HG03095 (cell line): ENCODE results near the gene ROR1.
"Not testable (repeated sequence)": the region's sequence is repeated elsewhere in the genome, so short reads cannot be mapped to it uniquely, and the experiment has no call there.

Experiments used
- ATAC-seq: cut with Tn5 transposase; IDR thresholded peaks from one replicate; pipeline ENCODE4 v1.9.1; 2021; ENCODE audit warnings: moderate library complexity; ENCODE audit not compliant: unreplicated experiment

The ROR1 gene

DNA sequence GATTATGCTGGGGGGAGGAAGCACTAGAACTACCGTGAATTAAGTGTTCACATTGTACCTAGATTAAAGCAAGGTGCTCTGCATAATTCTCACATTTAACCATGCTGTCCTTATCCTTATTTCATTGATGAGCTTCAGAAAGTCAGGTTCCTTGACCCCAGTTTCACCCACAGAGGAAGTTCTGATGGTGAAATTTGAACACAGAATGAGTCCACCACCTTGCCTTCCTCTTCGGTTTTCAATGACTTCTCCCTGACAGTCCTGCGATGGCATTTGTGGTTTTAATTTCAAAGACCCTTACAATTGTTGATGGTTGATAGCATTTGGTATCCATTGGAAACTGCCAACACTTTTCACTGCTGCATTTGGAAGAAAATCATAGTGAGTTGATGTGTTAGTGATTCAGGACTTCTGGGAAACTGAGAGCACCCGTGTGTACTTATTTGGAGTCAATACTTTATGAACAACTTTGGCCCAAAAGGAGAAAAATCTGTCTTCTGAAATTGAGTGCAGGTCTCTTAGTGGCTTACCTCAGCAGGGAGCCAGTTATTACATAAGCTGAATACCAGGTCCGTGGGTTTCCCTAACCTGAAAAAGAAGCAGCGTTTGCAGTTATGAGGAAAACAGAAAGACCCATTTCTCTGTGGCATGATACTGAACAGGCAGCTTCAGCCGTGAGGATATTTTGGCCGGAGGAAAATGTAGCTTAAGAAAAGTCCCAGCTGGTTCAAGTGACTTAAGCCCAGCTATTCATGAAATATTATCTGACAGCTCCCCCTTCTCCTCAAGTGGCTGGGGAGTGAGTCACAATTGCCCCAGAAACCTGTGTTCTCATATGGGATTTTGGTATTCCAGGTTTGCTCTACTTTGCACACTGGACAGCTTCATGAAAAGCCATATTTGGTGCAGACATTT lies 47.5 kb downstream of the ROR1 start:
- ATAC-seq: no peak

DNA sequence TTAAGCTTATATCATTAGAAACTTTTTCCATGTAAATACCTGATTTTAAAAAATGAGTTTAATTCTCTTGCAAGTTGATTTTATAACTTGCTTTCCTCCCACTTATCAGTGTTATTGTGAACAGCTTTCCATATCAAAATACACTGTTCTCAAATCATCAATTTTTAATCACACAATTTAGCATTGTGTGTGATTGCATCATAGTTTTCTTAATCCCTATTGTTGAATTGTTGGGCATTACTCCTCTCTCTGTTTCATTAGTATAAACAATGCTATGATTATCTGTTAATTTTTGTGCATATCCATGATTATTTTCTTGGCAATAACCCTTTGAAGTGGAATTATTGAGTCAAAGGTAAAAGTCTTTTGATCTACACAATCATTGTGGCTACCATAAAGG lies 48.7 kb downstream of the ROR1 start:
- ATAC-seq: no peak

DNA sequence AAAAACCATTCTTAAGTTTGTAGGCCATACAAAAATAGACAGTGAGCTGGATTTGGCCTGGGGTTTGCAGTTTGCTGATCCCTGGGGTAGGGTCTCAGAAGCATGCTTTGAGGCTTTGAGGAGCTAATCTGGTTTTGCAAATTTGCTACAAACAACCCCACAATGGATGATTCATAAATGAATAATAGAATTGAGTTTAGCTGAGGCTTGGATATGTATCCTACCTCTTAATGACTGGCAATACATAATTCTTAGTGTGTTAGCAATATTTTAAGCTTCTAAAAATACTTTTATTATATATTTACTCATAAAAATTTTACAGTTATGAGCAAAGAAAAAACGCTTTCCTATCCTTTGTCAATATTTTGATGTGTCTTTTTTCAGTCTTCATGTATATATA lies 50.6 kb downstream of the ROR1 start:
- no peak for ATAC-seq

- ATAC-seq: no peak
These were observed 51.3 kb downstream of the ROR1 start for GRCh38 chr1:63825111-63825510.

- ATAC-seq: not testable (repeated sequence)
These were observed 52.5 kb downstream of the ROR1 start for GRCh38 chr1:63826246-63826861.

GRCh38 chr1:63827411-63828321 lies 53.8 kb downstream of the ROR1 start:
- ATAC-seq: no peak

- peak; percentile 77 for ATAC-seq
These were observed 54.7 kb downstream of the ROR1 start for GRCh38 chr1:63828322-63829044.

DNA sequence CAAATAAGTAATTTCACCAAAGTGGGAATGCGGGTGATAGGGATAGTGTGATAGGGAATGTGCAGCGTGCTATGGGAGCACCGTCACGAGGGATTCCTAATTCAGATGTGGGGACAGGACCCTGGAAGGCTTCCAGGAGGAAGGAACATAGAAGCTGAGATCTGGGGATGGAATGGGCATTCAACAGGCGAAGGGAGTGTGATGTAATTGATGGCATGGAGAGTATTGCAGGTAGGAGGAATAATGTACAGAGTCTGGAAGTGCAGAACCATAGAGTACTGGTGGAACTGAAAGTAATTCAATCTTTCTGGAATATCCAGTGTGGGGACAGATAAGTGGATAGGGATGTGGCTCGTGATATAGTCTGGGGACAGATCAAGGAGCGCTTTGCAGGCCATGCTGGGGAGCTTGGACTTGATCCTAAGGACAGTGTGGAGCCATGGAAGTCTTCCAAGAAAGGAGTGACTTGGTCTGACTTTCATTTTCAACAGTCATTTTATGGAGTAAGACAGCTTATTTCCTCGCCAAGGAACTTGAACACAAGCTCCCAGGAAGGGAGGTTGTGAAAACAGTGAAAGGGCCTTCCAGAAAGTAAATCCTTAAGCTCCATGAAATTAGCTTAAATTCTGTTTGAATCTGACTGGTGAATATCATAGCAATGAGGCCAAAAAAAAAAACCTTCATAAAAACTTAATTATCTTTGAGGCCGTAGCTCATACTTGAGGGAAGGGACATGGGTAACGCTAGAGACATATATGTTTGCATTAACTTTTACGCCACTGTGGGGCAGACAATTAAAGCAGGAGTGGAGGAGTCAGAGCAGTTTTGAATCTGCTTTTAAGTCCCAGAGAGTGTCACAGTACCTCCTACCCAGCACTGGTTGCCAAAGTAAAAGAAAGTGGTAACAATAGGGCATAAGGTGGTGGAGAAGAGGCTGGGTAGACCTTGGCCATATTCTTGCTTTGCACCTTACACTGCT lies 55.8 kb downstream of the ROR1 start:
- no peak for ATAC-seq

GRCh38 chr1:63831409-63831808 lies 57.6 kb downstream of the ROR1 start:
- ATAC-seq: no peak

DNA sequence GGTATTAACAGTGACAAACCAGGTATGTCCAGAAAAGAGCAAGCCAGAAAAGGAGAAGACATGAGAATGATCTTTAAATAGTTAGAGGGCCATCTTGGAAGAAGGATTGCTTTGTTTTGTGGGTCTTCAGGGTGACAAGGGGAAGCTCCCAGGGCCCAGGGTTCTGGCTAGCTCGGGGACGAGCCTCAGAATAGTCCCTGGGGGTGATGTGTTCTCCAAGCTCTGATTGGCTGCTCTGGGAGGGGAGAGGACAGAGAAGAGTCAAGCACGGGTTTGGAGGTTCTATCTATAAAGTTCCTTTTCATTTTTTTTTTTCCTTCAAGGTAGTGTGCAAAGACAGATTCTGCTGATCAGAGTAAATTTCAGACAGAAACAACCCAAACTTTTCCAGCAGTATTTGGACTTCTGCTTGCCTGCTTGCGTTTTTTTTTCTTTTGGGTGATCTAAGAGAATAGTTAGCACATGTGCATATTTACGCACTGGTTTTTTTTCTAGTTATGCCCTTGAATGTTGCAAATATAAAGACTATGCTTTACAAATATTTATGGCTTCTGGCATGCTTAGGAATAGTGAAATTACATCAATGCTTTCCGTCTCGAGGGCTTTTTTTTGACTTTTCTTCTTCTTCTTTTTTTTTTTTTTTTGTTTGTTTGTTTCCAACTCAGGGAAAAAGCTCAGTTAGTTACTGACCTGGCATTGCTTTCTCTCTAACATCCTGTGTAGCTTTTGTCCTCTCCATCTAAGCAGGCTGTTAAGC lies 59.7 kb downstream of the ROR1 start:
- no peak for ATAC-seq

DNA sequence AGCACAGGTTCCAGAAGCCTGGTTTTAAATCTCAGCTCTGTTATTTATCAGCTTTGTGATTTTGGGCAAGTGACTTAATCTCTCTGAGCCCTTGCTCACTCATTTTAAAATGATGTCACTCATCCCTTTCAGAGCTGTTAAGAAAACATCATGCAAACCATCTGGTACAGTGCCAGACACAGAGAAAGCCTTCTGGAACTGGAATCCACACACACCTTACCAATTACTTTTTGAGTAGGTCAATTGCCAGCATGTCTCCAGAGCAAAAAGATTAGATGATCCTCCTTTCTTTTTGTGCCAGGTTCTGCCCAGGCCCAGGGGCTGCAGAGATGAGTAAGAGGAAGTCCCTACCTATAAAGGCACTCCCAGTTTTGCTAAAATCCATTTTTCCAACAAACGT lies 61.3 kb downstream of the ROR1 start:
- no peak for ATAC-seq

- no peak for ATAC-seq
These were observed 62.6 kb downstream of the ROR1 start for GRCh38 chr1:63836374-63836773.

DNA sequence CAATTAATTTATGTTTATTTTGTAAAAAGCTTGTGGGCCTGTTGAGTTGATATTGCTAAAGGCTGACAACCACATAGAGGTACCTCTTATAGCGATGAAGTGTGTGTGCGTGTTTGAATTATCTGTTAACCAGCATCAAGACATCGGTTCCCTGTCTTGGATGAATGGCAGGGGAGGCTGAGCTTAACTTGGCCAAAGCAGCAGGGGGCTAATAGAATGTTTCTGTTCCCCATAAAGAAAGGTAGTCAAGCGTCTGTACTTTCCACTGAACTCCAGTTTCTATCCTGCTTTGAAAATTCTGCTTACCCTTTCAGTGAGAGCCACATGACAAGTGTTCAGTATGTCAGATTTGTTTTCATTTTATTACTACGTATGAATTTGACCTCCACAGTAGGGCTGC lies 63.0 kb downstream of the ROR1 start:
- ATAC-seq: no peak

DNA sequence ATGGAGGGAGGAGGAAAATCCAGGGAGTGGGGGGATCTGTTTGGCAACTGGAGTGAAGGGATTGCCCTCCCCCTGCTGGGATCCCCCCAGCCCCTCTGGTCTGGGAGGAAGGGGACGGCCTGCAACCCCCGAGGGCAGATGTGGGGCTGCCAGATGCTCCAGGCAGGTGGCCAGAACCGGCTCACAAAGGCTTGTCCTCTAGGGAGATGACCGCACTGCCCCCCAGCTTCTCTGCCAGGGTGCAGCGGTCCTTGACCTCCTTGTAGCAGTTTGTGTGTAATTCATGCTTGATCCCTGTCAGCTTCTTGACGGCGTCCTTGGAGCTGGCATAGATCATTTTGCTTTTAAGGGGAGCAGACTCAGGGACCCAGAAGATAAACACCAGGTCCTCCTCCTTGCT lies 69.2 kb downstream of the ROR1 start:
- no peak for ATAC-seq

- no peak for ATAC-seq
These were observed 70.1 kb downstream of the ROR1 start for GRCh38 chr1:63843884-63844283.

DNA sequence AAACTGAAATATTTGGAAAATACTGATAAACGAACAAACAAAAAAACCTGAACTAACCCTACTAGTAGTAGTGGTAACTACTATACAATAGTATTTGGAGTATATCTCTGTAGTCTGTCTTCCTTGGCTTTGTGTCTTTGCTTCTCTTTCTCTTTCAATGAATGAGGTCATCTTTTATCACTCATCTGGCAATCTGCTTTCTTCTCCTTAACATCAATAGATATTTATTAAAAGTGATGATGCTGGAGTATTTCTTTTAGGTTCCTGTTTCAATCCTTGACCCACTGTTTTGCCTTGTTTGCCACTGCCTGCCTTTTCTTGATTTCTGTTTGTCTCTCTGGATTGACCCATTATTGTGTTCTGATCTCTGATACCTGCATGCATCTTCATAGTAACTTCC lies 71.5 kb downstream of the ROR1 start:
- no peak for ATAC-seq

GRCh38 chr1:63847308-63847910 lies 73.6 kb downstream of the ROR1 start:
- no peak for ATAC-seq

GRCh38 chr1:63848733-63849132 lies 74.9 kb downstream of the ROR1 start:
- ATAC-seq: no peak
